Fibroblast of upper back skin (primary cell): ENCODE data around the gene B4GALT1.

Source experiments
- DNase-seq: peaks from one replicate; pipeline ENCODE4 v3.0.0-alpha.2; 2013

B4GALT1 gene

GRCh38 chr9:33167084-33167971 is at the start of gene B4GALT1:
B4GALT1 (minus strand) TSS chr9:33167336; CDS start chr9:33167169, 167 bp downstream.
- peak; percentile 95 for DNase-seq

- DNase-seq, result peak; percentile 32
Measured at GRCh38 chr9:33211695-33212393, 44.7 kb upstream of the B4GALT1 start.

- DNase-seq, result no peak
Measured at GRCh38 chr9:33210006-33210715, 43.0 kb upstream of the B4GALT1 start.

- DNase-seq, result no peak
Measured at GRCh38 chr9:33209394-33209793, 42.3 kb upstream of the B4GALT1 start.

- DNase-seq, result peak; percentile 88
Measured at GRCh38 chr9:33202552-33203201, 35.5 kb upstream of the B4GALT1 start.

GRCh38 chr9:33202018-33202417 is 34.9 kb upstream of the B4GALT1 start:
- DNase-seq, result no peak

- peak; percentile 69 for DNase-seq
Measured at GRCh38 chr9:33198165-33198564, 31.0 kb upstream of the B4GALT1 start.

- peak; percentile 64 for DNase-seq
Measured at GRCh38 chr9:33197279-33198152, 30.4 kb upstream of the B4GALT1 start.

- DNase-seq, result no peak
Measured at GRCh38 chr9:33196736-33197135, 29.6 kb upstream of the B4GALT1 start.

GRCh38 chr9:33193818-33194217 is 26.7 kb upstream of the B4GALT1 start:
- DNase-seq, result no peak

GRCh38 chr9:33192493-33193255 is 25.5 kb upstream of the B4GALT1 start:
- peak; percentile 56 for DNase-seq

- DNase-seq, result no peak
Measured at GRCh38 chr9:33190021-33190705, 23.0 kb upstream of the B4GALT1 start.

GRCh38 chr9:33189331-33189791 is 22.2 kb upstream of the B4GALT1 start:
- DNase-seq, result no peak

GRCh38 chr9:33188711-33189110 is 21.6 kb upstream of the B4GALT1 start:
- DNase-seq, result no peak

GRCh38 chr9:33187519-33188218 is 20.5 kb upstream of the B4GALT1 start:
- DNase-seq, result peak; percentile 89

- no peak for DNase-seq
Measured at GRCh38 chr9:33186457-33187168, 19.5 kb upstream of the B4GALT1 start.

- no peak for DNase-seq
Measured at GRCh38 chr9:33185858-33186257, 18.7 kb upstream of the B4GALT1 start.

- DNase-seq, result no peak
Measured at GRCh38 chr9:33185406-33185805, 18.3 kb upstream of the B4GALT1 start.

GRCh38 chr9:33184963-33185362 is 17.8 kb upstream of the B4GALT1 start:
- DNase-seq, result no peak
